ENCODE measurements around the gene NACC2.

NACC2 gene

GRCh38 chr9:136128436-136128835 lies 33.3 kb upstream of the NACC2 start:
- DNase-seq: no peak

GRCh38 chr9:136127313-136127712 lies 32.2 kb upstream of the NACC2 start:
- DNase-seq: no peak

GRCh38 chr9:136124976-136125692 lies 30.0 kb upstream of the NACC2 start:
- DNase-seq: no peak

- peak; percentile 86 for DNase-seq
These were observed 27.6 kb upstream of the NACC2 start for GRCh38 chr9:136122425-136123383.

- DNase-seq: no peak
These were observed 26.7 kb upstream of the NACC2 start for GRCh38 chr9:136121801-136122200.

- no peak for DNase-seq
These were observed 25.4 kb upstream of the NACC2 start for GRCh38 chr9:136120438-136120844.

- no peak for DNase-seq
These were observed 24.8 kb upstream of the NACC2 start for GRCh38 chr9:136119883-136120393.

GRCh38 chr9:136119061-136119882 lies 24.2 kb upstream of the NACC2 start:
- DNase-seq: peak; percentile 59

- peak; percentile 97 for DNase-seq
These were observed 23.4 kb upstream of the NACC2 start, which contains the start of gene TMEM250 for GRCh38 chr9:136118320-136119060. Gene TMEM250 (minus strand): TSS chr9:136118875. CDS start chr9:136116900, 1,975 bp downstream.

GRCh38 chr9:136117916-136118319 lies 22.8 kb upstream of the NACC2 start:
- DNase-seq: peak; percentile 75

GRCh38 chr9:136117291-136117915 lies 22.3 kb upstream of the NACC2 start:
- no peak for DNase-seq

- no peak for DNase-seq
These were observed 21.4 kb upstream of the NACC2 start for GRCh38 chr9:136116360-136117098.

GRCh38 chr9:136115641-136116359 lies 20.7 kb upstream of the NACC2 start:
- no peak for DNase-seq

GRCh38 chr9:136115206-136115605 lies 20.1 kb upstream of the NACC2 start:
- no peak for DNase-seq

- DNase-seq: no peak
These were observed 19.5 kb upstream of the NACC2 start for GRCh38 chr9:136114610-136115009.

- no peak for DNase-seq
These were observed 17.5 kb upstream of the NACC2 start for GRCh38 chr9:136112541-136112940.

- DNase-seq: no peak
These were observed 16.8 kb upstream of the NACC2 start for GRCh38 chr9:136111910-136112309.

GRCh38 chr9:136111190-136111589 lies 16.1 kb upstream of the NACC2 start:
- no peak for DNase-seq

GRCh38 chr9:136110082-136111061 lies 15.3 kb upstream of the NACC2 start:
- DNase-seq: peak; percentile 74
